SHP77 treated with DMSO at 0.1 percent for 48 hours (cell line): ENCODE data around the gene SLC8B1.

Experiments used
- DNase-seq: peaks from one replicate; lab custom pipeline; 2025; lab: John Stamatoyannopoulos, UW

SLC8B1 gene

DNA sequence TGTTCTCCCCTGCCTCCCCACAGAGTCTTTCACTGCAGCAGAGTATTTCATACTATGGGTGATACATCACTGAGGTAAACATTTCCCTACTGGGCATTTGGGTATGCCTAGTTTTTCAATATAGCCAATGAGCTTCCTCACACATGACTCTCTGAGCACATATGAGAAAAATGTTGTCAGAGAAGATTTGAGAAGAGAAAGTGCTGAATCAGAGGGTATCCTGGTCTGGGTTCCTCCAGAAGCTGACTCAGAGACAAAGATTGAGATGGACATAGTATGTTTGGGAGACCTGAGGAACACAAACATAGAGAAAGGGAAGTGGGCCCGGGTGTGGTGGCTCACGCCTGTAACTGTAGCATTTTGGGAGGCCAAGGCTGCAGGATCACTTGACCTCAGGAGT lies 12.6 kb downstream of the SLC8B1 start:
- no peak for DNase-seq

DNA sequence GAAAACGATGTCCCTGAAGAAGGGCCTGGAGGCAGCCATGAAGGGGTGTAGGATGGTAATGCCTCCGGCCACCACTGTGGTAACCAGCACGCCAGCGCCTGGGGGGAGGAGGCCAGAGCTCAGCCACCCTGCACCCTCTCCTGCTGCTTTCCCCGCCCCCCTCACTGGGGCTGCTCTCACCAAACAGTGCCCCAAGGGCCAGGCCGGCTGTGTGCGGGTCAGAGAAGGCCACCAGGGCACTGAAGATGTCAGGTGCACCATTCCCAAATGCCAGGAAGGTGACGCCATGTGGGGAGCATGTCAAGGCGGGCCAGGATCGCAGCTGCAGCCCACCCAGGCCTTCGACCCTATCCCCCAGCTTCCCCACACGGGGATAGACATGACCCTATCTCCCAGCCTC lies 14.5 kb downstream of the SLC8B1 start:
- DNase-seq, result no peak

DNA sequence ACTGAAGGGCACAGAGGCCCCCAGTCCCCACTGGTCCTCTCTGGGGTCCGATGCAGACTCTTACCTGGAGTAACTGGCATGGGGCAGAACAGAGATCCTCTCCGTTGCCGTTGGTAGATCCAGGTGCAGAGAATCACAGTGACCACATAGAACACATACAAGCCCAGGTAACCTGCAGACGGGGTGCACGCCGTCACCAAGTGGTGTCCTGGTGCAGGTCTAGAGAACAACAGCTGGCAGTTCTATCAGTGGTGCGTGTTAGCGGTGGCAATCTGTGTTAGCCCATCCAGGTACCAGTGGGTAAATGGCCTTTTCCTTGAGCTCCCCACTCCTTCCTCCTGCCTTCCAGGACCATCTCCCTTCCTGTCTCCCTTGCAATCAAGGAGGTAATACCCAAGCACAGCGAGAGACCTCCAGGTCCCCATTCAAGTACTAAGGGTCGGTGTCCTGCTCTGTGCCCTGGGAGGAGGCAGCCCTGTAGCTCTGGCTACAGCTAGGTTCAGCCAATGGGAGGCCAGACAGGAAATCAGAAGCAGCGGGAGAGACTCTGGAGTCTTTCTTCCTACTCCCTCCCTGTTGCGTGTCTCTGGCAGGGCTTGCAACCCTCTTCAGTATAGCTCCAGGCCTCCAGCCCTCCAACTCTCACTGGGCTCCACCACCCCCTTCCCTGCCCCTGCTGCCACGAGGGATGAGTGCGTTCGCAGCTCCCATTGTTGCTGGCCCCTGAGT lies 15.8 kb downstream of the SLC8B1 start:
- DNase-seq, result no peak

DNA sequence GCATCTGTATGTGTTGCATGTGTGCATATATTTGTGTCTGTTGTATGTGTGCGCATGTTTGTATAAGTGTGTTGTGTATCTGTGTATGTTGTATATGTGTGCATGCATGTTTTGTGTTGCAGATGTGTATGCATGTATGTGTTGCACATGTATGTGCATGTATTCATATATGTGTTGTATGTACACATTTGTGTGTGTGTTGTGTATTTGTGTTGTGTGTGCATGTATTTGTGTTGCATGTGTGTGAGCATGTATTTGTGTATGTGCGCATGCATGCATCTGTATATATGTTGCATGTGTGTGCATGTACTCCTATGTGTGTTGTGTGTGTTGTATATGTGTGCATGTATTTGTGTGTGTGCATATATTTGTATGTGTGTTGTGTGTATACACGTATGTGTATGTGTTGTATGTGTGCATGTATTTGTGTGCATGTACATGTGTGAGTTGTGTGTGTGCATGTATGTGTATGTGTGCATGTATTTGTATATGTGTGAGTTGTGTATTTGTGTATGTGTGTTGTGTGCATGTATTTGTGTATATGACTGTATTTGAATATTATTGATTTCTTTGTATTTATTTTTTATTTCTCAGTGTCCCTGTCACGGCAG lies 16.8 kb downstream of the SLC8B1 start:
- no peak for DNase-seq

DNA sequence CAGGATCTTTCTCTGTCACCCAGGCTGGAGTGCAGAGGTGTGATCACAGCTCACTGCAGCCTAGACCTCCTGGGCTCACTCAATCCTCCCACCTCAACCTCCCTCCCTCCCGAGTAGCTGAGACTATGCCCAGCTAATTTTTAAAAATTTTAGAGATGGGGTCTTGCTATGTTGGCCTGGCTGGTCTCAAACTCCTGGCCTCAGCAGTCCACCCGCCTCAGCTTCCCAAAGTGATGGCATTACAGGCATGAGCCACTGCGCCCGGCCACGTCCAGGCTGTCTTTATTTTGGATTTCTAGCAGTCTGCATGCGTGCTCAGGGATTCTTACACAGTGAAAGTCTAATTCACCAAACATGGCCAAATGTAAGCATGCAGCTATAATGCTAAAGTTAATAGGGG lies 17.8 kb downstream of the SLC8B1 start:
- no peak for DNase-seq

DNA sequence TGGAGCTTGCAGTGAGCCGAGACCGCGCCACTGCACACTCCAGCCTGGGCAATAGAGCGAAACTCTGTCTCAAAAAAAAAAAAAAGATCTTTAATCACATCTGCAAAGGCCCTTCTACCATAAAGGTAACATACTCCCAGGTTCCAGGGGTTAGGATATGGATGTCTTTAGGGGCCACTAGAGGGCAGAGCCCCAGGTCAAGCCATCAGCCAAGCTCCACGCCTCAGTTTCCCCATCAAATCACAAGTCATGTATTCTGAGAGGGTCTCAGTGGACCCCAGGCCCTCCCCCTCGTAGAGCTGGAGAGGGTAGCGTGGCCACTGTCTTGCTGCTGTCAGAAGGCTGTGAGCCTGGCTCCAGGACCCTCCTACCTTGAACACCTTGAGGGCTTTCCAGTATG lies 18.8 kb downstream of the SLC8B1 start:
- no peak for DNase-seq

GRCh38 chr12:113315358-113315757 lies 19.6 kb downstream of the SLC8B1 start:
- DNase-seq, result no peak

GRCh38 chr12:113314121-113314529 lies 20.8 kb downstream of the SLC8B1 start:
- DNase-seq, result no peak

DNA sequence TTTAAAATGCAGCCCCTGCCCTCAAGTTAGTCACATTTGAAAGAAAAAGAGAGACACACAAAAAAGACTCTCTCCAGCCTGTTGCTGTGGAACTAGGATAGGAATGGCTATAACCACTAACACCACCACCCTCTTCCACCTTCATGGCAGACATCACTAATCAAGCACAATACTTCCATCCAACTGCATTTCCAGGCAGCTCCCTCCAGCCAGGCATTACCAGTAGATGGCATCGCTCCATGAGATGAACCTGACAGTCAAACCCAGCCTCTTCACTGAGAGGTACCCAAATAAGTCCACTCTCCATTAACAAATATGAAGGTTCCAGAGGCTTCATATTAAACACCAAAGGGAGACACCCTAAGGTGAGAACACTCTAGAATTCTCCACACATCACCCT lies 24.4 kb downstream of the SLC8B1 start:
- DNase-seq, result no peak

- no peak for DNase-seq
Observed at GRCh38 chr12:113306382-113306781, 28.5 kb downstream of the SLC8B1 start.

DNA sequence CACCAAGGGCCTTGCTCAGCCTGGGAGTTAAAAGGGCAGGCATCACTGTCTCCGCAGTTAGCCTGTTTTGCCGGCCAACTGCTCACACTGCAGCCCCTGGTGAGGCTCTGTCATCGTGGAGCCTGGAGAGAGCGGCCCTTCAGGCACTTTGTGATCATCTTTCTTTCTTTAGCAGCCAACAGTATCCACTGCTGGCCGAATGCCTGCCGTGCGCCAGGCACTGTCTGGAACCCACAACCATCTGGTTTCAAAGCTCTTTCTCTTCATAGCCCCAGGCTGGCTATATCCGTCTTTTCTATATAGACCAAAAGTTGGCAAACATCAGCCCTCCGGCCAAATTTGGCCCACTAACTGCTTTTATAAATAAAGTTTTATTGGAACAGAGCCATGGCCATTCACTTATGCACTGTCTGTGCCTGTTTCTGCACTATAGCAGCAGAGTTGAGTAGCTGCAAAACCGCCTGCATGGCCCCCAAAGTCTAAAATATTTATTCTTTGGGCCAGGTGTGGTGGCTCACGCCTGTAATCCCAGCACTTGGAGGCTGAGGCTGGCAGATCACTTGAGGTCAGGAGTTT lies 29.5 kb downstream of the SLC8B1 start:
- no peak for DNase-seq

DNA sequence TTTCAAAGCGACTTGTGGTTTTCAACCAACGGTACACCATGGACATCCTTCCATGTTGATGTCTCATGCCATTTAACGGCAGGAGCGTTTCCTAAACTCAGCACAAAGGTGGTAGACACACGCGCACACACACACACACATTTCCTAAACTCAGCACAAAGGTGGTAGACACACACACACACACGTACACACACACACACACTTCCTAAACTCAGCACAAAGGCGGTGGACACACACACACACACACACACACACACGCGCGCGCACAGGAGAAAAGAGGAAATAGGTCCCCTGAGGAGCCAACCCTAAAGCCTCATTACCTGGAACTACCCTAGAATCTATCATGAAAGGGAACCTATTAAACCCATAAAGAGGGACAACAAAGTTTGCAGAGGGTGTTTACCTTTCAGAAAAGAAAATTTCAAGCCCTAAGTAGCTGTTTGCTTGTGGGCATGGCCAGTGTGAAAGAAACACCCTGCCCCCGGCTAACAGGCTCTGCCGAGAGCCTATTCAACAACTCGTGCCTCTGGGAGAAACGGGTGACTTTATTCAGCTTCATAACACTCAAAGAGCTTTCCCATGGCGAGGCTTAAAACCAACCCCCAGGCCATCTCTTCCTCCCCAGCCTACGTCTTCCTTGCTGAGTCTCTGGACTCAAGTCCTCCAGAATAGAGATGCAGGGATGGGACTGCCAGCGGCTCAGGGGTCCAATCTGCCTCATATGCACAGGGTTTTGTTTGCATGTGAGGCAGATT lies 31.8 kb downstream of the SLC8B1 start:
- no peak for DNase-seq

GRCh38 chr12:113302466-113302865 lies 32.4 kb downstream of the SLC8B1 start:
- DNase-seq, result no peak

DNA sequence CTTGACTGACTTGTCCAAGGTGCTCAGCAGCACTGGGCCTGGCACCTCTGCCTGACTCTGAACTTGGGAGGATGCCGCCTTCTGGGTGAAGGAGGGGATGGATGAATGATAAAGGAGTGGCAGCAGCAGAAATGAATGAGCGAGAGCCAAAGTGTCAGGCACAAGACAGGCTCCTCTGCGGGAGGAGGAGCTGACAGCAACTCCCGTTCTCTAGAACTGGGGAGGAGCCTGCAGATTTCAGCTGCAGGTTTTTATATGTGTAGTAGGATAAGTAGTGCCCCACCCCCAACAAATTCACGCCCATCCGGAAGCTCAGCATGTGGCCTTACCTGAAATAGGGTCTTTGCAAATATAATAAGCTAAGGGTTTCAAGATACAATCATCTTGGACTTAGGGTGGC lies 33.1 kb downstream of the SLC8B1 start:
- DNase-seq, result no peak

DNA sequence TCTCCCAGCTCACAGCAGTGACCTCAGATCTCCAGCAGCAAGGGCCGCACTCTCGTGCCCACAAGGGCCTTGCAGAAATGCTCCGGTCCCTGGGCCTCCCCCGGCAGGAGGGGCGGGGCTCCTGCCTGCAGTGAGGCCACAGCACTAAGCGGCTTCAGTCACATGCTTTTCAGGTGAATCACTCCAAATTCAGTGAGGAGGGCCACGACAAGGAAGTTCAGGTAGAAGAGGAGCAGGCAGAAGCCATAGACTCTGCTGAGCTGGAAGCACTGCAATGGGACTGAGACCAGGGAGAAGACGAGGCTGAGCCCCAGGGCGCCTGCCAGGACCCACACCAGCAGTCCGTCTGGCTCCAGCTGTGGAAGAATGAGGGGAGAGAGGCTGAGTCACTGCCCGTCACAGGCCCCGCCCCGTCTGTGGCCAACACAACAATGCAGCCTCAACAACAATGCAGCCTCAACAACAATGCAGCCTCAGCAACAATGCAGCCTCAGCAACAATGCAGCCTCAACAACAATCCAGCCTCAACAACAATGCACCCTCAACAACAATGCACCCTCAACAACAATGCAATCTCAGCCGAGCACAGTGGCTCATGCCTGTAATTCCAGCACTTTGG lies 35.2 kb downstream of the SLC8B1 start:
- no peak for DNase-seq

- no peak for DNase-seq
Observed at GRCh38 chr12:113298861-113299545, 35.9 kb downstream of the SLC8B1 start.

DNA sequence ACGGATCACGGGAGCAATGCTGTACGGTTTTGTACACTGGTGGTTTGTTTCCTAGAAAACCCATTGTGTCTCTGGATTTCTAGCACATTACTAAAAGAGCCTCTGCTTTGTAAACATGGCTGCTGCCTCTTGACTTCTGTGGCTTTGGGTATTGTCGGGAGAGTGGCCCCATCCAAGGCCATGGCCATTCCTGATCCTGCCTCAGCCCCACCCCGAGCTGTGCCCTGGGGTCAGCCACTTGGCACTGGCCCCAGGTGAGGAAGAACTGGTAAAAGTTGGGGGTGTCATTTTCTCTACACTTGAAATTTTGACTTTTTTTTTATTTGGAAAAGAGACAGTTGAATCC lies 36.5 kb downstream of the SLC8B1 start:
- no peak for DNase-seq

GRCh38 chr12:113297621-113298471 lies 37.1 kb downstream of the SLC8B1 start:
- DNase-seq, result no peak

DNA sequence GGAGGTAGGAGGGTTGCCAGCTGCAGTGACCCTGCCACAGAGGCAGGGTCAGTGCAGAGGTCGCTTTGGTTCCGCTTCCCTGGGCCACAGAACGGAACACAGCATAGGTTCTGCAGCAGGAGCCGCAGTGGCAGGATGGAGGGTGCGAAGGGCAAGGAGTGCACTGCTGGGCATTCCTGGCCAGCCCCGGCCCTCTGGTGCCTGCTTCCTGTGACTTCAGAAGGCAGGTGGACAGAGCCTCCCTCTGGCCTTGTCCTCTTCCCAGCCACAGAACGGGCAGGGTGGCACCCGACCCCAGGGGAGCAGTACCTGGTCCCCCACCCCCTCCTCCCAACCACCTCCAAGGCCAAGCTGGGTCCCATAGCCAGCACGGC lies 37.7 kb downstream of the SLC8B1 start:
- DNase-seq, result no peak

DNA sequence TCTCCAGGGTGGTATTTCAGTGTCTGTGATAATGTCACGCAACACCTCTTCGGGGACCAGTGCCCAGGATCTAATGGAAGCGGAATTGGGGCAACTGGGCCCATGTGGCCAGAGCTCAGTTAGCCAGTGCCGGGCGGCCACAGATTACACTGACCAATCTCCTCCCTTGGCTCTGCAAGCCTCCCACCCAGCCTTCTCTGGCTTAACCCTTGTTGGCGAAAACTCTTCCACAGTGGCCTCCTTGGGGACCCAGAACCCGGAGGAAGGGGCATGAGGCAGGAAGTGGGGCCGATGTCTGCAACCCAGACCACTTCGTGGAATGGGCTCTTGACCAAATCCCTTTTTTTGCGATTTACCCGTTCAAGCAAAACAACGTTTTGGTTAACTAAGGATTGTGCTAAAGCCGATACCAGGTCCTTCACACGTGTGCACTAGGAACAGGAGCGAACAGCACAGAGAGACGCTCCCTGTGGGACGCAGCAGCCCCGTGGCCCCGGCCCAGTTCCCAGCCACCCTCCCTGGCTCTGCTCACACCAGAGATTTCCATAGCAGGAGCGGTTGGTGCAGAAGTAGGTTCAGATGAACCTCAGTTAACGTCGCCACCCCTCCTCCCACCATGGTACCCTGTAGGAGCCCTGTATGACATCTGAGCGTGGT lies 38.2 kb downstream of the SLC8B1 start:
- DNase-seq, result no peak
